B cell (primary cell): ENCODE results near the gene FAM124A. TPM values are rescaled to one million over a fixed set of nuclear protein-coding genes. Genes with fewer than 3 reads are reported as not detected.

ENCODE experiments used
- ATAC-seq: fragments of 200-7000 bp; cut with Tn5 transposase; one replicate; pipeline ENCODE4 v1.10.0; 2021; ENCODE audit warnings: low read depth, mild to moderate bottlenecking, moderate number of reproducible peaks, moderate library complexity
- CTCF ChIA-PET: fragments of 350-600 bp; sonication (Branson Sonifier 250); formaldehyde crosslinking; loops from one replicate; lab custom pipeline; 2021; ENCODE audit warnings: antibody characterized with exemption, inconsistent platforms; lab: Charles Lee
- POLR2A ChIA-PET: fragments of 350-600 bp; sonication (Branson Sonifier 250); formaldehyde crosslinking; loops from one replicate; lab custom pipeline; 2021; ENCODE audit warnings: antibody characterized with exemption; lab: Charles Lee
- DNase-seq: peaks from one replicate; pipeline ENCODE4 v3.0.0; 2013
- H2AFZ ChIP-seq: 2 replicates; pipeline ENCODE4 v1.6.1; 2012; ENCODE audit warnings: mild to moderate bottlenecking, low read depth, low read length; ENCODE audit not compliant: insufficient read depth, poor library complexity, severe bottlenecking
- H3K27ac ChIP-seq, 2 donors: 1 replicate in 1 of 2; 2 replicates in 1 of 2; pipeline ENCODE4 v1.5.1; 2012 to 2013; ENCODE audit warnings: low read length in 2 of 2, mild to moderate bottlenecking in 2 of 2, moderate library complexity in 1 of 2
- H3K27me3 ChIP-seq, 4 experiments: fragments of 200-600 bp in 1 of 4; sonication (generic) in 1 of 4; replicated peaks in 1 of 4; 1 replicate in 2 of 4; 2 replicates in 2 of 4; pipeline versions ENCODE4 v1.6.1 to v1.7.0; 2013 to 2016; ENCODE audit warnings: low read length in 3 of 4, mild to moderate bottlenecking in 2 of 4, mixed read lengths in 1 of 4, moderate library complexity in 1 of 4; ENCODE audit not compliant: insufficient read depth in 4 of 4, control insufficient read depth in 3 of 4; ENCODE audit errors: control extremely low read depth in 1 of 4
- H3K36me3 ChIP-seq, 2 experiments: replicated peaks in 1 of 2; 1 replicate in 1 of 2; 2 replicates in 1 of 2; pipeline versions ENCODE4 v1.6.1 to v1.7.1; 2013; ENCODE audit warnings: low read length in 1 of 2; ENCODE audit not compliant: insufficient read depth in 2 of 2, control insufficient read depth in 1 of 2; ENCODE audit errors: control extremely low read depth in 1 of 2, extremely low read depth in 1 of 2
- H3K4me1 ChIP-seq, 2 donors: fragments of 200-600 bp in 1 of 2; sonication (generic) in 1 of 2; 1 replicate in 1 of 2; 2 replicates in 1 of 2; pipeline versions ENCODE4 v1.5.1 to v1.6.1; 2013 to 2017; ENCODE audit warnings: low read length in 2 of 2; ENCODE audit not compliant: control insufficient read depth in 2 of 2, insufficient read depth in 2 of 2
- H3K4me2 ChIP-seq: replicated peaks from 2 replicates; pipeline ENCODE3; 2012; ENCODE audit warnings: mild to moderate bottlenecking, low read depth, low read length; ENCODE audit not compliant: poor library complexity, severe bottlenecking
- H3K4me3 ChIP-seq, 5 experiments: fragments of 200-600 bp in 1 of 5; sonication (generic) in 1 of 5; 1 replicate in 3 of 5; 2 replicates in 2 of 5; pipeline versions ENCODE4 v1.5.1 to v1.7.0; 2011 to 2016; ENCODE audit warnings: low read length in 4 of 5, mild to moderate bottlenecking in 4 of 5, low read depth in 2 of 5, control low read depth in 1 of 5, moderate library complexity in 1 of 5; ENCODE audit not compliant: insufficient read depth in 1 of 5; ENCODE audit errors: control extremely low read depth in 1 of 5, extremely low read depth in 1 of 5
- H3K79me2 ChIP-seq: fragments of 200-600 bp; sonication (generic); one replicate; pipeline ENCODE4 v1.6.0; 2016; ENCODE audit warnings: low read length; ENCODE audit not compliant: control insufficient read depth, insufficient read depth
- H3K9ac ChIP-seq: fragments of 200-600 bp; sonication (generic); 2 replicates; pipeline ENCODE4 v1.6.1; 2017; ENCODE audit warnings: mild to moderate bottlenecking, low read length, moderate library complexity
- H3K9me3 ChIP-seq, 3 donors: one replicate each; pipeline versions ENCODE4 v1.6.1 to v1.7.1; 2013; ENCODE audit warnings: low read length in 2 of 3; ENCODE audit not compliant: control insufficient read depth in 2 of 3, insufficient read depth in 1 of 3; ENCODE audit errors: control extremely low read depth in 1 of 3
- H4K20me1 ChIP-seq: 2 replicates; pipeline ENCODE4 v1.6.0; 2012; ENCODE audit warnings: mild to moderate bottlenecking, low read length; ENCODE audit not compliant: insufficient read depth, control insufficient read depth, poor library complexity, severe bottlenecking
- H3K27ac Mint-ChIP-seq: one replicate; pipeline ENCODE4 v1.8.0; 2021; ENCODE audit warnings: mixed read lengths
- H3K27me3 Mint-ChIP-seq: one replicate; pipeline ENCODE4 v1.8.0; 2021; ENCODE audit warnings: mixed read lengths
- H3K4me1 Mint-ChIP-seq: one replicate; pipeline ENCODE4 v1.8.0; 2021; ENCODE audit warnings: mixed read lengths
- H3K4me3 Mint-ChIP-seq: one replicate; pipeline ENCODE4 v1.8.0; 2021; ENCODE audit warnings: mixed read lengths
- H3K9me3 Mint-ChIP-seq: one replicate; pipeline ENCODE4 v1.8.0; 2022; ENCODE audit warnings: mixed read lengths; ENCODE audit not compliant: insufficient read depth
- CTCF ChIP-seq: fragments of 200-600 bp; IDR thresholded peaks from one replicate; pipeline ENCODE4 v1.8.0; 2022; ENCODE audit warnings: antibody characterized with exemption, mild to moderate bottlenecking
- EZH2 ChIP-seq: IDR thresholded peaks from 2 replicates; pipeline ENCODE4 v1.6.1; 2012; ENCODE audit warnings: borderline replicate concordance, low read depth, mild to moderate bottlenecking, moderate library complexity, low read length; ENCODE audit not compliant: insufficient read depth, poor library complexity, severe bottlenecking
- WGBS: methylation state at CpG from one replicate; pipeline ENCODE4 v1.1.5; 2013; ENCODE audit warnings: missing lambda C conversion rate; ENCODE audit not compliant: insufficient coverage; 5-methylcytosine and 5-hydroxymethylcytosine counted together
- intact Hi-C: fragments of 100-400 bp; cut with micrococcal nuclease; formaldehyde crosslinking; loops from one replicate; pipeline ENCODE4 v1.10.0; 2022
- polyA plus RNA-seq: library from polyadenylated mRNA; depleted of rRNA; stranded (reverse); fragments of >200 nt; gene quantifications from 2 replicates; pipeline ENCODE4 v1.2.3, GENCODE V29; 2012
- total RNA-seq, 2 donors: library from RNA; stranded (reverse); fragments of 120-200 nt in 1 of 2; gene quantifications; 1 replicate in 1 of 2; 2 replicates in 1 of 2; pipeline versions ENCODE4 v1.2.3 to v1.2.4, GENCODE V29; 2013 to 2022

Gene FAM124A
- total and polyA plus RNA-seq, 2 donors (not counting 1 experiment from before 2014, with no cell fraction given) = 0.09 to 0.39 TPM

DNA sequence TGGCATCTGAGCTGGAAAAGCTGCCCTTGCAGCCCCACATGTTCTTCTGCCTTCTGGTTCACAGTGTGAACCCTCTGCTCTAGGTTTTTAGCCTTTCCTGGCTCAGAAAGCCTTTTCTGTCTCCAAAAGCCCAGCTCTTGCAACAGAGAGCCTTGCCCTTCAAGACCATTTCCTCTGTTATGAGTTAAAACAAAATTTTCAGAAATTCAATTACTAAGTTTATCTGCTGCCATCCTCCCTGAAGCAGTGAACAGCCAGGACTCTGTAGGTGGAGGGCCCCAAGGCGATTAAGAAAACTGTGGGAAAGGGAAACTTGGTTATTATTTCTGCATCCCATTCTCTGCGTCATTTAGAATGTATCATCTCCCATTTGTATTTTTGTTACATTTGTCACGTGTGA, 18.8 kb downstream of the FAM124A start:
- ChIA-PET CTCF (no interaction called here), POLR2A (no interaction called here)
- 92% methylated on average over 2 of the region's 3 CpGs for WGBS
- intact Hi-C loops = no loop called here
- H3K79me2 ChIP-seq = no peaks in the 10 kb centered on the region
- H3K4me3 ChIP-seq = no peak overlapping the region
- H3K4me1 ChIP-seq = no peaks in the 10 kb centered on the region
- Mint-ChIP-seq H3K9me3 (no peaks in the 10 kb centered on the region), H3K4me1 (no peaks in the 10 kb centered on the region), H3K27me3 (peaks cover 5% of the 10 kb centered on the region), H3K27ac (no peak overlapping the region), H3K4me3 (no peak overlapping the region)
- H3K9me3 ChIP-seq = peaks cover 0 to 3% (median 0%) of the 10 kb centered on the region in 3 donors
- H3K27me3 ChIP-seq = peaks cover 0 to 3% (median 0%) of the 10 kb centered on the region in 4 experiments
- ATAC-seq (no peak), DNase-seq (no peak)
- no peak overlapping the region for H3K27ac ChIP-seq
- H3K9ac ChIP-seq = no peak overlapping the region
- H4K20me1 ChIP-seq = no peaks in the 10 kb centered on the region
- TF ChIP-seq EZH2 (no peak), CTCF (no peak)
- no peak overlapping the region for H3K4me2 ChIP-seq
- H2AFZ ChIP-seq = no peak overlapping the region
- no peaks in the 10 kb centered on the region for H3K36me3 ChIP-seq

DNA sequence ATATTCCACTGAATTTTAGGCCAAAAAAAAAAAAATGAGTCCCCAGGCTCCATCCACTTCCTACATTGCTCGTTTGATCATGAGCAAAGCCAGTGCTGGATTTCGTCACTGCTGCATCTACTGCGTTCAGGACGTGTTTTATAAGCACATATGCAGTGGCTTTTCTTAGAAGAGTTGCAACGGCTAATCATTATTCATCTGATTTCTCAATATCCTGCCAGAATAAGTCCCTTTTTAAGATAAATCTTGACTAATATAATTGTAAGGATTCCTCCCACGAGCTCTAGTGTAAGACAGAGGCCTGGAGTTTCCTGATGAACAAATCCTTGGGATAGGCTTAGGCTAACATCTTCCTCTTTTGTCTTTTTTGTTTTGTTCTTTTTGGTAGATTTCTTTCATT, 19.5 kb downstream of the FAM124A start:
- intact Hi-C loops = no loop called here
- Mint-ChIP-seq H3K27ac (no peak overlapping the region), H3K27me3 (peaks cover 4% of the 10 kb centered on the region), H3K9me3 (no peaks in the 10 kb centered on the region), H3K4me3 (no peak overlapping the region), H3K4me1 (no peaks in the 10 kb centered on the region)
- TF ChIP-seq EZH2 = no peak
- TF ChIP-seq CTCF = no peak
- H3K27ac ChIP-seq = no peak overlapping the region
- no peak overlapping the region for H3K9ac ChIP-seq
- H3K27me3 ChIP-seq = peaks cover 0 to 3% (median 0%) of the 10 kb centered on the region in 4 experiments
- H4K20me1 ChIP-seq = no peaks in the 10 kb centered on the region
- H3K36me3 ChIP-seq = no peaks in the 10 kb centered on the region
- no peak overlapping the region for H3K4me3 ChIP-seq
- no peaks in the 10 kb centered on the region for H3K4me1 ChIP-seq
- ChIA-PET POLR2A (no interaction called here), CTCF (no interaction called here)
- no peak overlapping the region for H3K4me2 ChIP-seq
- no peak for ATAC-seq
- peaks cover 0 to 6% (median 0%) of the 10 kb centered on the region in 3 donors for H3K9me3 ChIP-seq
- 93% methylated on average over 4 of the region's 6 CpGs for WGBS
- H3K79me2 ChIP-seq = no peaks in the 10 kb centered on the region
- H2AFZ ChIP-seq = no peak overlapping the region
- no peak for DNase-seq
